IPS DF 6.9 (cell line): Measurements from ENCODE around the gene MCF2L.

Experiments used
- DNase-seq: peaks from one replicate; pipeline ENCODE4 v3.0.0-alpha.2; 2013; ENCODE audit warnings: low read depth, low spot score
- H3K27ac ChIP-seq: one replicate; pipeline ENCODE4 v1.5.1; 2013; ENCODE audit warnings: low read length, control low read depth
- H3K27me3 ChIP-seq: 2 replicates; pipeline ENCODE4 v1.6.1; 2013; ENCODE audit warnings: mild to moderate bottlenecking, low read length; ENCODE audit not compliant: control insufficient read depth, insufficient read depth
- H3K36me3 ChIP-seq: 2 replicates; pipeline ENCODE4 v1.6.1; 2013; ENCODE audit warnings: low read length; ENCODE audit not compliant: control insufficient read depth, insufficient read depth
- H3K4me1 ChIP-seq: 2 replicates; pipeline ENCODE4 v1.6.1; 2013; ENCODE audit warnings: low read length; ENCODE audit not compliant: control insufficient read depth, insufficient read depth
- H3K4me3 ChIP-seq: 2 replicates; pipeline ENCODE4 v1.5.1; 2013; ENCODE audit warnings: mild to moderate bottlenecking, low read length
- H3K9me3 ChIP-seq: 2 replicates; pipeline ENCODE4 v1.6.1; 2013; ENCODE audit warnings: low read length, inconsistent platforms; ENCODE audit not compliant: control insufficient read depth, insufficient read depth
- WGBS: extraction: QIAGEN DNeasy Blood & Tissue Kit; methylation state at CpG from one replicate; pipeline ENCODE4 v1.1.7; 2013; ENCODE audit warnings: mixed read lengths, missing lambda C conversion rate; ENCODE audit not compliant: insufficient read length, insufficient coverage; 5-methylcytosine and 5-hydroxymethylcytosine counted together

Gene MCF2L

DNA sequence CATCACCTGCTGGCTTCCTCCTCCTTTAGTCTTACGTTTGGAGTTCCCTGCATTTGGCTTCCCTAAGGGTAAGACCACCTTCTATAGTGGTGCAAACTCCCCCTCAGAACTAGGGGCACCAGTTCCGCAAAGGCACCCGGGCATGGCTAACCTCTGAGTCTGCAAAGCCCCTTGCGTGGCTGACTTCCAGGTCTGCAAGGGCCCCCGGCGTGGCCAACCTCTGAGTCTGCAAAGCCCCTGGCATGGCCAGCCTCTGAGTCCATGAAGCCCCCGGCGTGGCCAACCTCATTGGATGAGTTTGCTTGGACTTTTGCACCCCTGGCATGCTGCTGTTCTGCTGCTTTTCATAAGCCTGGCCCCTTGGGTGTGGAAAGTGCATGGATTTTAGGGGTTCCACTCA is 5.1 kb downstream of the MCF2L start:
- Histone ChIP-seq H3K9me3 (no peaks in the 10 kb centered on the region), H3K4me1 (peaks cover 2% of the 10 kb centered on the region), H3K27ac (no peak overlapping the region), H3K4me3 (no peak overlapping the region), H3K27me3 (no peaks in the 10 kb centered on the region), H3K36me3 (no peaks in the 10 kb centered on the region; the same call in 1 of the 2 replicates)
- no peak for DNase-seq
- WGBS, result no CpG with 5 or more reads among the region's 8 CpGs

DNA sequence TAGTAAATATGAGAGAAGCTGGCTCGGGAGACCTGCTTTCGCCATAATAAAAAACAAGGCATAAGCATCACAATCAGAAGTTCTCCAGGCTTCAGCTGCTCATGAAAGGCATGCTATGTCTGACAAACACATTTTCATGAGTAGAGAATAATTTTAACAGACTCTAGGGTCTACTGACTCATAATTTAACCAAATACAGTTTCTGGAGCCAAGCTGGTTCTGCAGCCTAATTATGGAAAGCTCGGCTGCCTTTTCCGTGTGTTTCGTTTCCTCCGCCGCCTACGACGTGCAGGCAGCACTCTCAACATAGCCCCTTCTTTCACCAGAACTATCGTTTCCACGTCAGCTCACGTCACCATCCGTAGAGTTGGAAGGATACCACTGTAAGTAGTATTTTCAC is 5.7 kb downstream of the MCF2L start:
- Histone ChIP-seq H3K4me1 (no peaks in the 10 kb centered on the region; the same call in 1 of the 2 replicates), H3K9me3 (no peaks in the 10 kb centered on the region), H3K36me3 (no peaks in the 10 kb centered on the region), H3K27me3 (no peaks in the 10 kb centered on the region), H3K27ac (no peak overlapping the region), H3K4me3 (no peak overlapping the region)
- no peak for DNase-seq
- no CpG with 5 or more reads among the region's 13 CpGs for WGBS

DNA sequence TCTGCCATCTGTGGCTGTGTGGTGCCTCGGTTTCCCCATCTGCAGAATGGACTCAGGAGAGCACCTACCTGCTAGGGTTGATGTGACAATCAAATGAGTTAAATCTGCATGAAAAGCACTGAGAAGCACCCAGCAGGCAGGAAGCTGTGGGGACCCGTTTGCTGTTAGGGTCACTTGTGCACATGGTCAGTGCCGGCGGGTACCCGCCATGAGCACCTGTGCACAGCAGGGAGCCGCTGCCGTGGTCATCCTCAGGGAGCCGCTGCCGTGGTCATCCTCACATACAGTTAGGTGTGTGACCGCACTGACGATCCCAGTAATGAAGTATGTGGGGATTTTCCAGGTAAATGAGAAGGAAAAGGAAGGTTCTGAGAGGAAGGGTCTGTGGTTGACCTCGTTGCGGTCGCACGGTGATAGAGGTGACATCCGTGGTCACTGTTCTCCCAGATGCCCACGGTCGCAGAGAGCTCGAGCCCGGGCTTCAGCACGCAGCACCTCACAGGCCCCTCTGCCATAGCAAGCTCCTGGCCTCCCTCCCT is 6.5 kb downstream of the MCF2L start:
- Histone ChIP-seq H3K4me1 (peaks cover 3% of the 10 kb centered on the region; the same call in 1 of the 2 replicates), H3K36me3 (no peaks in the 10 kb centered on the region), H3K27me3 (no peaks in the 10 kb centered on the region), H3K9me3 (no peaks in the 10 kb centered on the region), H3K4me3 (no peak overlapping the region), H3K27ac (no peak overlapping the region)
- WGBS, result no CpG with 5 or more reads among the region's 21 CpGs
- DNase-seq, result no peak

DNA sequence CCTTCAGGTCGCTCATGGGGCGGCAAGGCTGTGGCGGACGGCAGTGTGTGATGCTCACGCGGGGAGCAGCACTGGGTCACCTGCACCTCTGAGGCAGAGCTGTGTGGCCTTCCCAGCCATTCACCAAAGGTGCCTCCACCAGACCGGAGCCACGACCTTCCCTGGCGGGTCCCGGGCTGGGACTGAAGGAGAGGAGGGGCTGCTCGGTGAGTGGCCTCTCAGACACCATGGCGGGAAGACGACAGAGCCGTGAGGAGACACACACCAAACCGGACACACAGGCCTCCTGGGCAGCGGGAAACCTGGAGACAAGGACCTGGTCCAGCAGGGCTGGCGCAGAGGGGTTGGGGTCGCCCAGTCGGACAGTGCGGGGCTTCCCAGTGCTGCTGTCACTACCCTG is 7.5 kb downstream of the MCF2L start:
- Histone ChIP-seq H3K4me1 (peaks cover 6% of the 10 kb centered on the region; the same call in 1 of the 2 replicates), H3K27me3 (no peaks in the 10 kb centered on the region), H3K4me3 (no peak overlapping the region), H3K36me3 (no peaks in the 10 kb centered on the region), H3K27ac (no peak overlapping the region), H3K9me3 (no peaks in the 10 kb centered on the region)
- WGBS, result no CpG with 5 or more reads among the region's 20 CpGs
- DNase-seq, result no peak

DNA sequence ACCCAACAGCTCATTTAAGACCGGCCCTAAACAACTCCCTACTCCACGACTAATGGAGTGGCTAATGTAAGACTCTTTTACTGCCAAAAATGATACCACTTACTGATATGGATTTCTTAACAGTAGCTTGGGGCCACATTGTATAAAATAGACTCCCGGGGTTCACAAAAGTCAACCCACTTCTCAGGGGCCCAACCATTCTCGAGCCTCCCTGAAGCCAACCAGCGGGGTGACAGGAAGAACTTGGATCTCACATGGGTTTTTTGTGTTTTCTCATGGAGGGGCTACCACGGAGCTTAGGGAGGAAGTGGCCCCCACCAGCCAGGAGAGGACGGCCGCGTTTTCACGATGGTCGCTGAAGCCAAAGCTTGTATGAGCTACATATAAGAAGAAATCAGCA is 8.1 kb downstream of the MCF2L start:
- no peak for DNase-seq
- no peak overlapping the region for H3K27ac ChIP-seq
- H3K4me1 ChIP-seq, result peaks cover 6% of the 10 kb centered on the region; the same call in 1 of the 2 replicates
- H3K4me3 ChIP-seq, result no peak overlapping the region
- H3K27me3 ChIP-seq, result no peaks in the 10 kb centered on the region
- no peaks in the 10 kb centered on the region for H3K36me3 ChIP-seq
- H3K9me3 ChIP-seq, result no peaks in the 10 kb centered on the region
- WGBS, result no CpG with 5 or more reads among the region's 11 CpGs

DNA sequence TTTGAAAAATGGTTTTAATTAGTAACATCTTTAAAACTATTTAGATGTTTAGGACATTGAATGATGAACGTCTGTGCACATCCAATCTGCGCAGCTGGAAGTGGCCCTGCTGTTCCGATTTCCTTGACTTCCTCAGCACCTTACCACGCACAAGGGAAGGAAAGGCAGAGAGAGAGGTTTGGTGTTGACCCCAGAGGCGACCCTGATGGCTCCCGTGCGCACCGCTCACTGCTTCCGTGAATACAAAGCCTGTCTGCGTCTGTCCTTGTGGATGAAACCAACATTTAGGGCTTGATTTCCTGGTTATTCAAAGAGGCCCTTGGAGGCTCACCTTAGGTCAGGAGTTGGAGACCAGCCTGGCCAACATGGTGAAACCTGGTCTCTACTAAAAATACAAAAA is 8.5 kb downstream of the MCF2L start:
- DNase-seq, result no peak
- Histone ChIP-seq H3K27me3 (no peaks in the 10 kb centered on the region), H3K9me3 (no peaks in the 10 kb centered on the region), H3K4me1 (peaks cover 6% of the 10 kb centered on the region; the same call in 1 of the 2 replicates), H3K4me3 (no peak overlapping the region), H3K36me3 (no peaks in the 10 kb centered on the region), H3K27ac (no peak overlapping the region)
- WGBS, result no CpG with 5 or more reads among the region's 10 CpGs

DNA sequence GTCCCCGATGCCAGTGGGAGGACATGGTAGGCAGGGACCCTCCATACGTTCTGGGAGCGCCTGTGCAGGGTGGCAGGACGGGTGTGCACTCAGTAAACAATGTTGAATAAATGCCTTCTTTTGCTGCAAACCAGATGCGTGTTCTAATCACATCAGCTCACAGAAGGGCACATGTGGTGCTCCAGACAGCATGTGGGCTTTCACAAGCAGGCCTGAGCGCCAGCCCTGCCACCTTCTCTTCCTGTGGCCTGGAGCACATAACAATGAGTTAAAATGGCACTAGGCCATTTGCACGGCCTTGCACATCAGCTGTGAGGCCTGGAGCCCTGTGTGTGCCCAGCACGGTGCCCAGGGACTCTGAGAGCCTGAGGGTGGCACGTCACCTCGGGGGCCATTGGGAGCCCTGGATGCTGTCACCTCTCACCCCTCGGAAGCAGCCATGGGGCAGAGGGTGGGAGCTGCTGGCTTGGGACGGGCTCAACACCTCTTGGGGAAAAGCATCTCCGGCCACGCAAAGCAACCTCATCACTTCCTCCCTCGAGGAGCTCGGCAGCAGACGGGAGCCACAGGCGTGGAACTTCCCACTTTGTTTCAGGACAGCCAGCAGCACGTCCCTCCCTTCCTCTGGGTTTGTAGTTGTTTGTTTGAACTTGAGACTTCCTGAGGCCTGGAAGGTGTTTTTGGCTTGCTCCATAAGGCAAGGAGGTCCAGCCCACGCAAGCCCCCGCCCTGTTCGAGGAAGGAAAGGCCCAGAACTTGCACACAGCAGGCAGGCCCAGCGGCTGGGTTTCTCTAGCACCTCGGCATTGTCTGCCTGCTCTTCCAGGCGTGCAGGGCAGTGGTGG is 9.8 kb downstream of the MCF2L start:
- Histone ChIP-seq H3K4me1 (peaks cover 6% of the 10 kb centered on the region; the same call in 1 of the 2 replicates), H3K27ac (no peak overlapping the region), H3K36me3 (no peaks in the 10 kb centered on the region), H3K9me3 (no peaks in the 10 kb centered on the region), H3K4me3 (no peak overlapping the region), H3K27me3 (no peaks in the 10 kb centered on the region)
- DNase-seq, result no peak
- WGBS, result no CpG with 5 or more reads among the region's 25 CpGs

DNA sequence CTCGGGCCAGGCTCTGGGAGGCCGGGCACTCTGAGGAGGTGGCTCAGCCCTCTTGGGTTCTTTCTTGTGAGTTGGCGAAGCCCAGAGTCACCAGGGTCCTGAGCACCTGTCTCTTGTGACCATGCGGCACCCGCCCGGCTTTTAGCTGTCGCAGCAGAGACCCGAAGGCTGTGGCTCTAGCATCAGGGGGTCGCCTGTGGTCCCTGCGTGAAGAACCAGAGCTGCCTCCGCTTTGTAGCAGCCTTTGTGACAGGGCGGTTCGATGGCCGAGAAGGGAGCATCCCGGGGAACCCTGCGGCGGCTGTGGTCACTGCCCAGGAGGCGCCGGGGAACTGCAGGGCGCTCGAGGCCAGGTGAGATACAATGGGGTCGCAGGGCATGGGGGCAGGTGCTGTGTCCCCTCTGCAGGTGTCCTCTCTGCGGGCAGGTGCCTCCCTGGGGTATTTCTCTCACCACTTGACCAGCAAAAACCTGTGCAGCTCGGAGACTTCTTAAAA is 10.4 kb downstream of the MCF2L start:
- Histone ChIP-seq H3K9me3 (no peaks in the 10 kb centered on the region), H3K4me1 (peaks cover 6% of the 10 kb centered on the region; the same call in 1 of the 2 replicates), H3K4me3 (no peak overlapping the region), H3K27me3 (no peaks in the 10 kb centered on the region), H3K36me3 (no peaks in the 10 kb centered on the region), H3K27ac (no peak overlapping the region)
- WGBS, result no CpG with 5 or more reads among the region's 24 CpGs
- DNase-seq, result no peak

DNA sequence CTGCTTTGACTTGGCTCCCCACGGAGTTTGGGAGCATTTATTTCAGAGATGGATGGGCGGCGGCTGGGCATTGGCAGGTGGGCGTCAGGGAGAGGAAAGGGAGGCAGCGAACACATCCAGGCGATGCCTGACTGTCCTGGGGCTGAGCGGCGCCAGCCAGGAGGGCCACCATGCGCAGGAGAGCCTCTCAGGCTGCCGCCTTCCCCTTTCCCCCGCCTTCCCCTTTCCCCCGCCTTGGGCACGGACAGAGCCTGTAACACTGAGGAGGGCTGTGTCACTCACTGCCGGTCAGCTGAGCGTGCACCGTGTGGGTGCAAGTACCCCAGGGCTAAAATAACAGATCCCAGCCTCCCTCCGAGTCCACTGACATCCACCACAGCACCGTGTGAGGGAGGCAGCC is 11.4 kb downstream of the MCF2L start:
- Histone ChIP-seq H3K4me1 (peaks cover 6% of the 10 kb centered on the region; the same call in 1 of the 2 replicates), H3K36me3 (no peaks in the 10 kb centered on the region), H3K27ac (no peak overlapping the region), H3K27me3 (no peaks in the 10 kb centered on the region), H3K9me3 (no peaks in the 10 kb centered on the region), H3K4me3 (no peak overlapping the region)
- WGBS, result no CpG with 5 or more reads among the region's 18 CpGs
- DNase-seq, result no peak

DNA sequence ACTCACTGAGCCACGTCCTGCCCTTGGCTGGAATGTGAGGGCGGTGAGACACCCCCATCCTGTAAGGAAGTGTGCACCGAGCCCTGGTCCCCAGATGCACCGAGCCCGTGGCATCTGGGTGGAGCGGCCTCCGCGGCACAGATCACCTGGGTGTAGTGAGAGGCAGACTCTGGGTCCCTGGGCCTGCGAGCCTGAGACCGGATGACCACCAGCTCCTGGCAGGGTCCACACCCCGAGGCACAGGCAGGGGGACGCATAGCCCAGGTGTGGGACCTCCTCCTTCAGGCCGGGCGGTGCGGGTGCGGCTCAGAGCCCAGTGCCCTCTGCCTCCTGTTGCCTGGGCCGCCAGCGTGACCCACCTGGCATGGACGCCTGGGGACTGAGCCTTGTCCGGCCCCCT is 12.4 kb downstream of the MCF2L start:
- Histone ChIP-seq H3K27ac (no peak overlapping the region), H3K36me3 (no peaks in the 10 kb centered on the region), H3K4me3 (no peak overlapping the region), H3K27me3 (no peaks in the 10 kb centered on the region), H3K4me1 (peaks cover 6% of the 10 kb centered on the region; the same call in 1 of the 2 replicates), H3K9me3 (no peaks in the 10 kb centered on the region)
- no peak for DNase-seq
- no CpG with 5 or more reads among the region's 20 CpGs for WGBS
